ENCODE measurements around the gene SCN2A.

GRCh38 chr2:165312999-165313398, 73.8 kb downstream of the SCN2A start:
- TF ChIP-seq CTCF (conservative IDR thresholded peaks at IDR 0.05) (no peak), EZH2 (IDR thresholded peaks at IDR 0.05; ENCODE audit: low read depth) (no peak)
